22Rv1 (cell line): ENCODE results near the gene RAB20.

ENCODE experiments used
- ZFX ChIP-seq: fragments of 450-650 bp; IDR thresholded peaks from 2 replicates; pipeline ENCODE4 v1.6.1; 2017; ENCODE audit warnings: antibody characterized with exemption, borderline replicate concordance
- TF ChIP-seq, protein P1 (sequence below): fragments of 450-650 bp; IDR thresholded peaks from 2 replicates; pipeline ENCODE4 v1.5.1; 2017; ENCODE audit warnings: mild to moderate bottlenecking

DNA sequence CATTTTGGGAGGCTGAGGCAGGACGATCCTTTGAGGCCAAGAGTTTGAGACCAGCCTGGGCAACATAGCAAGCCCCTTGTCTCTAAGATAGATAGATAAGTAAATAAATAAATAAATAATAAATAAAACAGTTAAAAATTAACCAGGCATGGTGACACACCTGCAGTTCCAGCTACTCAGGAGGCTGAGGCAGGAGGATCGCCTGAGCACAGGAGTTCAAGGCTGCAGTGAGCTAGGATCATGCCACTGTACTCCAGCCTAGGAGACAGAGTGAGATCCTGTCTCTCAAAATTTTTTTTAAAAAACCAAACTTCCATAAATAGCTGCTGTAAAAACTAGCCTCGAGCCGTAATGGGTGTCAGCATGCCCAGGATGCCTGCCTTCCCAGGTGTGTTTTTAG lies 39.5 kb upstream of the RAB20 start:
- TF ChIP-seq, protein P1, sequence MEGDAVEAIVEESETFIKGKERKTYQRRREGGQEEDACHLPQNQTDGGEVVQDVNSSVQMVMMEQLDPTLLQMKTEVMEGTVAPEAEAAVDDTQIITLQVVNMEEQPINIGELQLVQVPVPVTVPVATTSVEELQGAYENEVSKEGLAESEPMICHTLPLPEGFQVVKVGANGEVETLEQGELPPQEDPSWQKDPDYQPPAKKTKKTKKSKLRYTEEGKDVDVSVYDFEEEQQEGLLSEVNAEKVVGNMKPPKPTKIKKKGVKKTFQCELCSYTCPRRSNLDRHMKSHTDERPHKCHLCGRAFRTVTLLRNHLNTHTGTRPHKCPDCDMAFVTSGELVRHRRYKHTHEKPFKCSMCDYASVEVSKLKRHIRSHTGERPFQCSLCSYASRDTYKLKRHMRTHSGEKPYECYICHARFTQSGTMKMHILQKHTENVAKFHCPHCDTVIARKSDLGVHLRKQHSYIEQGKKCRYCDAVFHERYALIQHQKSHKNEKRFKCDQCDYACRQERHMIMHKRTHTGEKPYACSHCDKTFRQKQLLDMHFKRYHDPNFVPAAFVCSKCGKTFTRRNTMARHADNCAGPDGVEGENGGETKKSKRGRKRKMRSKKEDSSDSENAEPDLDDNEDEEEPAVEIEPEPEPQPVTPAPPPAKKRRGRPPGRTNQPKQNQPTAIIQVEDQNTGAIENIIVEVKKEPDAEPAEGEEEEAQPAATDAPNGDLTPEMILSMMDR: no peak
- no peak for TF ChIP-seq ZFX
